ENCODE measurements around the gene LRMDA.

The LRMDA gene

GRCh38 chr10:76540331-76540730, 1108.9 kb downstream of the LRMDA start:
- in situ Hi-C loops (cut with MboI; ENCODE audit: low sequenced_read_pairs) = no loop called here

DNA sequence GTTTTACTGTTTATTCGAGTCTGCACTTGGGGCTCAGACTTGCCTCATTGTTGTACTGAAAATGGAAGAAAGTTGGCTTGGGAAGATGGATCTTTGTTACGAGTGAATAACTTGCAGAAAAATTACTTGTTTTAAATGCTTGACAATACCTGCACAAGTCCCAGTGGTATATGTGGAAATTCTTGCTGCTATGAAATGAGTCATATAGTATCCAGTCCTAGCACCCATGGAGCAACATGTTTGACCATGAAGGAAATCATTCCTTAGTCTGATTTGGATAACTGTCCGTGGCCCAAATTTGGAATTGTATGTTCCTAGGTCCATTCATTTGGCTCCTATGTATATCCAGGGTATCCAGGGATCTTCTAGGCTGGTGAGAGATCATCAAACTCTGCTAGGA, 1109.4 kb downstream of the LRMDA start:
- in situ Hi-C loops (cut with MboI; ENCODE audit: low sequenced_read_pairs) = no loop called here

DNA sequence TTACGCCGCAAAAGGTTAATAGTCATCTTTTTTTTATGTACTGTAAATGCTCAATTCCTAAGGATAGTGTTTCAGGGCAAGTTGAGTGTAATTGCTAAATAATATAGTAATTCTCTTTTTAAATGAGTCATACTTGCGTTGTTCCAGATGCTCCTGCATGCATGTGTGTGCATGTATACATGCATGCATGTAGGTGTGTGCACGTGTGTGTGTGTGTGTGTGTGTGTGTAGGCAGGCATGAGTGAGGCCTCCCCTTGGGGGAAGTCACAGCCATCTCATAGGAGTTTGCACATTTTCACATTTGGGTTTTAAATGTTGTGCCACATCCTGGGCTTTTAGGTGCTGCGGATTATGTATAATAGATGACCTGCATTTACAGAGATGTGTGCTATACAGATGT, 1110.4 kb downstream of the LRMDA start:
- in situ Hi-C loops (cut with MboI; ENCODE audit: low sequenced_read_pairs) = no loop called here

- in situ Hi-C loops (cut with MboI; ENCODE audit: low sequenced_read_pairs) = no loop called here
These were observed 1111.0 kb downstream of the LRMDA start for GRCh38 chr10:76542307-76542930.

DNA sequence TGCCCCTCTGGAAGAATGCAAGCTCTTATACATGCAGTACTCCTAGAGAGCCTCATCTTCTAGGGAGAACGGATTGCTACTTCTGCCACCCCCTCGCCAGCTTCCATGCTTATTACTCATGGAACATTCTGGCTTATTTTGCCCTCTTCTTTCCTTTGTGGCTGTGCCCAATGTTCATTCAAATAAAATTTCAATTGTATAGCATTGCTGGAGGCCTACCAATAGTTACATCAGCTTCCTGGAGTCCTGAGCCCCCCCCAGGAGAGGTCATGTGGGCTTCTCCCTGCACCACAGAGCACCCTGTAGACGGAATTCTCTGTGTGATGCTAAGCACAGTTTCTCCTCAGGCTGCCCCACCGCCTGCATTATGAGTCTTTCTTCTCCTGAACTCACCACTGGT, 1112.2 kb downstream of the LRMDA start:
- in situ Hi-C loops (cut with MboI; ENCODE audit: low sequenced_read_pairs) = no loop called here

- in situ Hi-C loops (cut with MboI; ENCODE audit: low sequenced_read_pairs) = no loop called here
These were observed 1113.4 kb downstream of the LRMDA start for GRCh38 chr10:76544789-76545188.

- in situ Hi-C loops (cut with MboI; ENCODE audit: low sequenced_read_pairs) = no loop called here
These were observed 1115.0 kb downstream of the LRMDA start for GRCh38 chr10:76546411-76546810.

- in situ Hi-C loops (cut with MboI; ENCODE audit: low sequenced_read_pairs) = no loop called here
These were observed 1116.0 kb downstream of the LRMDA start for GRCh38 chr10:76547352-76547972.

DNA sequence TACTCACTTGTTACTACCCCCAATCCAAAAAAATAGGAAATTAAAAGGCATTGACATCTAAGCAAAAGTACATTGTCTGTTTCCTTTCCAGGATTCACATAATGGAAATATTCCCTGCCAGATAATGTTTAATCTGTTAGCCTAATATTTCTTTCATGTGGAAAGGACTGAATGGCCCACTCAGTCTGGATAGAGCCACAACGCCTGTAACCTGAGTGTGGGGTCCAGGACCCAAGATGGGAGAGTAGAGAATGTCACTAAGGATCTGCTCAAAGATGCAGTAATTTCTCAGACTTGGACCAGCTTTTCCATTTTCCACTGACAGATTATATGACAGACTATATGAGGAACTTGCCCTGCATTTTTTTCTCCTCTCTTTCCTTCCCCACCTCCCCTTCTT, 1117.3 kb downstream of the LRMDA start:
- in situ Hi-C loops (cut with MboI; ENCODE audit: low sequenced_read_pairs) = no loop called here

GRCh38 chr10:76549171-76549570, 1117.7 kb downstream of the LRMDA start:
- in situ Hi-C loops (cut with MboI; ENCODE audit: low sequenced_read_pairs) = no loop called here

DNA sequence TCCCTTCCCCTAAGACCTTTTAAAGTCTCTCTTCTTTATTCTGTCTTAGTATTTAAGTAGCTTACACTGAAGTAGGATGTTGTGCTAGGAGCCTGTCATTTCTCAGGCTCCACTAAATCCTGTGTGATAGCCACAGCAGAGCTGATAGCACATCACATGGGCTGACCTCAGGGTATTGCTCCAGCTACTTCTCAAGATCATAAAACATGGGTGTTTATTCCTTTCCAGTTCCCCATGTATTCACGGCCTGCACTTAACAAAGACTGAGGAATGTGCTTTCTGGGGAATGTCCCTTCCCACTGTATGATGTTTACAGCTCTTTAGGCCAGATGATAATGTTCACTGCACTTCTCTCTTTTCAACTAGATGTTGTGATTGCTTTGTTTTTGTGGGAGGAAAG, 1119.4 kb downstream of the LRMDA start:
- in situ Hi-C loops (cut with MboI; ENCODE audit: low sequenced_read_pairs) = no loop called here

GRCh38 chr10:76552091-76552873, 1120.9 kb downstream of the LRMDA start:
- in situ Hi-C loops (cut with MboI; ENCODE audit: low sequenced_read_pairs) = no loop called here

DNA sequence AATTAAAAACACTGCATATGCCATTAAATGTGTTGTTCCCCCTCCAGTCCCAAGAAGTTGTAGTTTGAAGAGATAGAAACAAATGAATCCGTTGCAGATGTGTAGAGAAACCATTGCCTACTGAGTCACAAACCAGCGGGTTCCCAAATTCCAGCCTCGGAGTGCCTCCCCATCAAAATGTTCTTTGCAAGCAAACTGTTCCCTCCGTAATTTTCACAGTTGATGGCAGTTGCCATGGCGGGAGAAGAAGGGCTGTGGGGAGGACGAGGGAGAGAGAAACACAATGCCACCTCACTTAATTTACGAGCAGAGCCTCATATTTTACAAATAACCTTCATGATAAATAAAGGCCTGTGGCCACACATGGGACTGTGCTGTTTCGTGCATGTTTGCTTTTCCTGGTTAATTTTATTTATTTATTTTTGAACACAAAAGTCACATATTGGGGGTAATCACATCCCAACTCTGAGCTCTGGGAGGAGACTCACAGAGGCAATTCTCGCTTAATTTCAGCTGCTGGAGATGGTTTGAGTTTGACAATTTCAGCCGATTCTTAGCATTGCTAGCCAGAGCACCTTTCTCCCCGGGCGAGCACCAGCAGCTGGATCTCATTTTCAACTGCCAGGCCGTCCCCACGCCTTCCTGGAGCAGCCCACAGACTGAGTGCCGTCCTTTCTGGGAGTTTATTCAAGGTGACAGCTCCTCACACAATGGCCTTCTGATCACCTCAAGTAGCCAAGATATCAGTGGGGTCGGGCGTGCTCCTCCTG, 1122.0 kb downstream of the LRMDA start:
- in situ Hi-C loops (cut with MboI; ENCODE audit: low sequenced_read_pairs) = no loop called here

- in situ Hi-C loops (cut with MboI; ENCODE audit: low sequenced_read_pairs) = no loop called here
These were observed 1122.6 kb downstream of the LRMDA start for GRCh38 chr10:76554033-76554408.

DNA sequence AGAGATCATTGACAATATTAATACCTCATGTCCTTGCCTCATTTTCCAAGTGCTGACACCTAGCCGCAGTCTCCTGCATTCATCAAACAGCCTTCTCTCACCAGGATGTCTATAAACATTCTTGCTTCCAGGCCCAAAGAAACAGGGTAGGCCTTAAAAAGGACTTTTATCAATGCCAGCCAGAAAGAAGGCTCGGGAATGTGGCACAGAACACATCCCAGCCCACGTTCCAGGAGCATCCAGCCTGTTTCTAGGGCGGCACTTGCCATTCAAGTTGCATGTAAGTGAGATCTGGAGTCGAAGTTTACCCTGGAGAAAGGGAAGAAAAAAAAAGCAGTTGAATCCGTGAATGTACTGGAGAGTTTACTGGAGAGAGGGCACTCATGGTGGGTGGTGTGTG, 1123.1 kb downstream of the LRMDA start:
- in situ Hi-C loops (cut with MboI; ENCODE audit: low sequenced_read_pairs) = no loop called here

DNA sequence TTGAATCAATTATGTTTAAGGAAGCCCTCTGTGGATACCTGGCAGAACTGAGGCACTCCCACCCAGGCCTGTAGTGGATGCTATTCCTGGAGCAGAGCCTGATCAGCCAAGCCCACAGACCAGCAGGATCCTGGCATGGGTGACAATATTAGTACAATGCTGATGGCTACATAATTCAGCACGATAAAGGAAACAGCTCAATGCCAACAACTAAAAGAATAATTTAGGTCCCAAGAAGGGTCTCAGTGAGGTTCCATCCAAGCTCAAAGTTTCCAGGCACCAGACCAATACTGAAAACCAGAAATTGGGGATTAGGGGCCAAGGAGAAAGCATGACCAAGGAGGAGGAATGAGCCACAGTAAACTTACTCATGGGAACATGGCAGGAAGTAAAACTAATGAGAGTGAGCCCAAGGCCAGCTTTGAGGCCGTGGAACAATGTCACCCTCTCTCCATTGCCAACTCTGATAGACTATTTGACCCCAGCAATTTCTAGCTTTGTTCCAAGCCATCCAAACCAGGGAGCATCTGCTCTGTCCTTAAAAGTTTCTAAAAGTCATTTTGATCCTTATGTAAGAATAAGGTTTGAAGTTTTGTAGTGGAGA, 1123.7 kb downstream of the LRMDA start:
- in situ Hi-C loops (cut with MboI; ENCODE audit: low sequenced_read_pairs) = no loop called here

- in situ Hi-C loops (cut with MboI; ENCODE audit: low sequenced_read_pairs) = no loop called here
These were observed 1125.9 kb downstream of the LRMDA start for GRCh38 chr10:76557366-76557765.

DNA sequence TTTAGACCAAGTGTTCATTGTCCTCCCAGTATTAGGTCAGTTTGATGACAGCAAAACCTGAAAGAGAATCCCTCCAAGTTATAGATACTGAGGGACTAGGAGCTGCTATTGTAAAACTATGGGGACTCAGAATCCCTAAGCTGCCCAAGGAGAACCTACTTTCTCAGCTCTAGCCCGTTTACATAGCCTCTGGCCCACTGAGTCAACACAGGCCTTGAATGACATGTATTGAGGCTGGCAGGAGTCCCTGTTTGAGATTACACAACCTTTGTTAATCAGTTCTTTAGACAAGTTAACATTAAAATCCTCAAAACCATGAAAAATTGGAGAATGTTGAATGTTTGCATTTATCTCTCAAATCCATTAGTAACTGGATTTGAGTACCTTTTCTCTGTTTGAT, 1127.2 kb downstream of the LRMDA start:
- in situ Hi-C loops (cut with MboI; ENCODE audit: low sequenced_read_pairs) = no loop called here

DNA sequence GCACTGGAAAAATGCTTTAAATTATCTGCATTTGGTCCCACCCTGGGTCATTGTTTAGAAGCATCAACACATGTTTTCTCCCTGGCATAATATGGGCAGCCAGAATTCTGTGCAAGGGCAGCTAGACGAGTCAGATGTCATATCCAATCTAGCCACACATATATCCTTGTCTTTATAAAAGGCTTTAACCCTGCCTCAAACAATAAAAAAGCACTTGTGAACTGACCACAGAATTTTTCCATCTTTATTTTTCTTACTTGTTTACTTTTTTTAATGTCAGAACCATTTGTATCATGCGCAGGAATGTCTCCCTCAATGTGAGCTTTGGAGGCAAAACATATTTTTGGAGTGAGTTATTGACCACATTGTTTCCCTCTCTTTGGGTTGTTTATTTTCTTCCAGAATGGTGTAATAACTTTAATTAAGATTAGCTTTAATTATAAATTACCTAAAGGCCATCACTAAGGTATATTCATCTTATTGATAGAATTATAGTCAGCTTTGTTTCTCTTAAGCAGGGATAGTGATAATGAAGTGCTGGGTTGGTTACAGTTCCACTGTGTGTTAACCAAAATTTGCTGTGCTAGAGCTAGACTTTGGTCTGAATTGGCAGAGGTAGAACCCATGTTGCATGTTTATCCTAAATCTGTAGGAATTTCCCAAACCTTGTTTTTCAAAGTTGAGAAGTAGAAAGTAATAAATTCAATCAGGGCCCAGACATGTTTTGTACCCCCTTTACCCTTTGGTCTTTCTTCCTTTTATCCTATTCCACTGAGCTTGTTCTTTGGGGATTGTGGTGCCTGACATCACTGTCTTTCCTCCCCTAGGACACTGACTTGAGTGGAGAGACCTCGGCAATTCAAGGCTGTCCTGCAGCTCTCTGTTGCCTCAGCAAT, 1127.8 kb downstream of the LRMDA start:
- in situ Hi-C loops (cut with MboI; ENCODE audit: low sequenced_read_pairs) = no loop called here

- in situ Hi-C loops (cut with MboI; ENCODE audit: low sequenced_read_pairs) = no loop called here
These were observed 1128.4 kb downstream of the LRMDA start for GRCh38 chr10:76559892-76560220.

All from HL-60/S4 treated with retinoic acid at 250 ng/mL for 4 days and 3 days (cell line).